ENCODE data around the gene FBLN5. TPM values are rescaled to one million over a fixed set of nuclear protein-coding genes. Genes with fewer than 3 reads are reported as not detected.

The FBLN5 gene, protein sequence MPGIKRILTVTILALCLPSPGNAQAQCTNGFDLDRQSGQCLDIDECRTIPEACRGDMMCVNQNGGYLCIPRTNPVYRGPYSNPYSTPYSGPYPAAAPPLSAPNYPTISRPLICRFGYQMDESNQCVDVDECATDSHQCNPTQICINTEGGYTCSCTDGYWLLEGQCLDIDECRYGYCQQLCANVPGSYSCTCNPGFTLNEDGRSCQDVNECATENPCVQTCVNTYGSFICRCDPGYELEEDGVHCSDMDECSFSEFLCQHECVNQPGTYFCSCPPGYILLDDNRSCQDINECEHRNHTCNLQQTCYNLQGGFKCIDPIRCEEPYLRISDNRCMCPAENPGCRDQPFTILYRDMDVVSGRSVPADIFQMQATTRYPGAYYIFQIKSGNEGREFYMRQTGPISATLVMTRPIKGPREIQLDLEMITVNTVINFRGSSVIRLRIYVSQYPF
- not detected in 2 replicates for total RNA-seq (2011; cell fraction: chromatin; rRNA removed; ENCODE audit: low replicate concordance)
- total RNA-seq (2011; cell fraction: nucleolus; rRNA removed) = not detected in 2 replicates
- not detected in 2 replicates for total RNA-seq (2011; cell fraction: nucleoplasm; rRNA removed)
- not detected in 2 replicates for total RNA-seq (2014; rRNA removed)
- total RNA-seq (2014; rRNA removed; fragmentation: Illumina TruSeq; extraction: Trizol) = not detected in 2 replicates
- not detected in 2 replicates for total RNA-seq (2015; rRNA removed; fragmentation: Illumina TruSeq; extraction: Trizol)
- total RNA-seq (2021) = 0.22 and 0.25 TPM in 2 replicates
- not detected in 2 replicates for polyA plus RNA-seq (2011; rRNA removed)
- not detected in 2 replicates for polyA plus RNA-seq (2011; cell fraction: cytosol; rRNA removed)
- not detected in 2 replicates for polyA plus RNA-seq (2011; cell fraction: nucleus; rRNA removed)
- polyA plus RNA-seq (2012) = not detected in 2 replicates
- polyA plus RNA-seq (2014; fragmentation: Illumina TruSeq; extraction: Trizol) = not detected in 2 replicates
- not detected for polyA plus RNA-seq (2014; fragmentation: Nextera tagmentation; extraction: Ambion mirVana)
- 0.11 TPM in 1 of 2 replicates, not detected in the other for polyA plus RNA-seq (2014; rRNA removed)
- not detected in 2 replicates for polyA minus RNA-seq (2011; rRNA and poly(A)+ RNA removed)
- not detected in 2 replicates for polyA minus RNA-seq (2011; cell fraction: cytosol; rRNA and poly(A)+ RNA removed)
- not detected in 2 replicates for polyA minus RNA-seq (2011; cell fraction: nucleus; rRNA and poly(A)+ RNA removed)
- not detected for Bru-seq, nascent RNA
- BruChase-seq, experiment 1, labeled RNA remaining after a 2-hour chase = percentile 21 among the genes with signal in this experiment
- percentile 22 among the genes with signal in this experiment for BruChase-seq, experiment 2, labeled RNA remaining after a 6-hour chase
- long read RNA-seq, experiment 1 = 0 reads
- long read RNA-seq, experiment 2 = 0 reads
- long read RNA-seq, experiment 3 = 0 reads

DNA sequence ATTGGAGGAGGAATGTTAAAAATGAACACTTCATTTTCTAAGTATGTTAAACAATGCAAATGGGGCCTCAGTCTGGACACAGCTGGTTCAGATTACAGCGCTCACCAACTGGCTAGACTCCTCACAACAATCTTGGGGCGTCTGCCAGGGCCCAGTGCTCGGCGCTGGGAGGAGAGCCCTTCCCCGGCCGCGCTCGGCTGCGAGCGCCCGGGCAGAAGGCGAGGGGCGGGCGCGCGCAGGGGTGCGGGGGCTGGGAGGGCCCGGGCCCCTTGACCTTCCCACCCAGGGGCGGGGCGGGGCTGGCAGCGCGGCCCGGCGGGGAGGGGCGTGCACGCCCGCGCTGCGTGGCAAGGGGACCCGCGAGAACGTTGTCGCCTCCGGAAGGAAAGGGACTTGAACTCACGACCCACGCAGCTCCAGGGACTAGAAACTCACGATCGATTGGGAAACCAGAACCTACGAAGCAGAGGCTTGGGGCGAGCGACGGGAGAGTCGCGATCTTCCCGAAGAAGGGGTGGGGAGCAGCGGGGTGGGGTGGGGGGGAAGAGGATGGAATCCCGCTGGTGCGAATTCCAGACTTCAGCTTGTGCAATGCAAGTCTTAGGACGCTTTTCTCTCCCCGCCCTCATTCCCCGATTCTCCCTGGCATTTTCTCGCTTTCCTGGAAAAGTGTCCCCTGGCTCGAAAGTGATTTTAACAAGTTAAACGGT, at the start of gene FBLN5:
Gene FBLN5 (minus strand): TSS at position 220 of the 710 bp plus-strand sequence. CDS start 465 bp downstream, outside the sequence.
- TF ChIP-seq TEAD1 (CRISPR knock-in tag; IDR thresholded peaks at IDR 0.05) = no peak
- no peak for TF ChIP-seq ZNF766 (CRISPR knock-in tag; conservative IDR thresholded peaks at IDR 0.05)
- TF ChIP-seq, protein P1, sequence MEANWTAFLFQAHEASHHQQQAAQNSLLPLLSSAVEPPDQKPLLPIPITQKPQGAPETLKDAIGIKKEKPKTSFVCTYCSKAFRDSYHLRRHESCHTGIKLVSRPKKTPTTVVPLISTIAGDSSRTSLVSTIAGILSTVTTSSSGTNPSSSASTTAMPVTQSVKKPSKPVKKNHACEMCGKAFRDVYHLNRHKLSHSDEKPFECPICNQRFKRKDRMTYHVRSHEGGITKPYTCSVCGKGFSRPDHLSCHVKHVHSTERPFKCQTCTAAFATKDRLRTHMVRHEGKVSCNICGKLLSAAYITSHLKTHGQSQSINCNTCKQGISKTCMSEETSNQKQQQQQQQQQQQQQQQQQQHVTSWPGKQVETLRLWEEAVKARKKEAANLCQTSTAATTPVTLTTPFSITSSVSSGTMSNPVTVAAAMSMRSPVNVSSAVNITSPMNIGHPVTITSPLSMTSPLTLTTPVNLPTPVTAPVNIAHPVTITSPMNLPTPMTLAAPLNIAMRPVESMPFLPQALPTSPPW (CRISPR knock-in tag; IDR thresholded peaks at IDR 0.05) = 0 out of 2 replicates have a peak, but pooled peaks have one; percentile 13
- BruUV-seq (replicated peaks) = no TSS peak
- FAIRE-seq (no peak), DNase-seq (ENCODE audit: extremely low read depth in 1 of 4, low spot score in 3 of 4) (peak in 2 of 4 experiments; percentile 42 to 55), ATAC-seq (no peak; the same call in 2 of the 3 replicates)
- intact Hi-C loops (cut with micrococcal nuclease) = no loop called here
- peaks cover 0 to 7% of the 10 kb centered on the region in 2 experiments; a peak in 1 of 5 replicates for H3K4me1 ChIP-seq (replicated peaks in 1 of 2; ENCODE audit: control insufficient read depth in 2 of 2, insufficient read depth in 2 of 2, low read length in 2 of 2)
- no peak within 1 kb of the TSS for H3K9ac ChIP-seq (ENCODE audit: insufficient read depth in 1 of 2, low read depth in 2 of 2, low read length in 2 of 2)
- no peaks in the 10 kb centered on the region for H3K36me3 ChIP-seq (ENCODE audit: control insufficient read depth, insufficient read depth, low read length)
- H4K20me1 ChIP-seq (replicated peaks; ENCODE audit: control insufficient read depth, insufficient read depth, low read length) = no peaks in the 10 kb centered on the region
- H3K27ac ChIP-seq (ENCODE audit: extremely low read depth, low read depth, low read length) = no peak within 1 kb of the TSS
- H3K79me2 ChIP-seq (ENCODE audit: control insufficient read depth, insufficient read depth, low read length) = no peaks in the 10 kb centered on the region
- in situ Hi-C loops (cut with MboI) = no loop called here
- H3K9me3 ChIP-seq (replicated peaks; ENCODE audit: control insufficient read depth, insufficient read depth, low read depth, low read length) = no peaks in the 10 kb centered on the region
- ChIA-PET CTCF (ENCODE audit: low intra/inter-chr PET ratio) (no interaction called here), POLR2A (no interaction called here)
- no peak within 1 kb of the TSS for H3K4me2 ChIP-seq (ENCODE audit: insufficient read depth, low read length)
- no peak within 1 kb of the TSS for H3K4me3 ChIP-seq
- WGBS (ENCODE audit: insufficient coverage, low coverage, missing lambda C conversion rate) = 2% methylated on average over 20 of the region's 54 CpGs
- no peak within 1 kb of the TSS for H2AFZ ChIP-seq (ENCODE audit: low read depth, low read length)
- H3K9me1 ChIP-seq (ENCODE audit: control insufficient read depth, insufficient read depth, low read length) = no peaks in the 10 kb centered on the region
- peaks cover 23 to 27% of the 10 kb centered on the region in 2 experiments for H3K27me3 ChIP-seq (ENCODE audit: control insufficient read depth in 2 of 2, insufficient read depth in 2 of 2, low read length in 2 of 2)

Measured in K562 (cell line).